T-helper 2 cell treated with Interferon-gamma antibody and Interleukin-4, amounts not matched to agents 5 μg/mL and 100 μg/mL, for 36 hours (primary cell): ENCODE results near the gene CACNA2D1.

Source experiments
- DNase-seq: peaks from one replicate; pipeline ENCODE4 v3.0.0; 2021; ENCODE audit warnings: low spot score
- H3K27ac Mint-ChIP-seq: one replicate; pipeline ENCODE4 v1.8.0; 2021; ENCODE audit warnings: mild to moderate bottlenecking, mixed read lengths
- H3K27me3 Mint-ChIP-seq: one replicate; pipeline ENCODE4 v1.8.0; 2021; ENCODE audit warnings: low read depth, mixed read lengths
- H3K36me3 Mint-ChIP-seq: one replicate; pipeline ENCODE4 v1.8.0; 2021; ENCODE audit warnings: low read depth, mixed read lengths
- H3K4me1 Mint-ChIP-seq: one replicate; pipeline ENCODE4 v1.8.0; 2021; ENCODE audit warnings: low read depth, mixed read lengths
- H3K4me3 Mint-ChIP-seq: one replicate; pipeline ENCODE4 v1.8.0; 2022; ENCODE audit warnings: mild to moderate bottlenecking, moderate library complexity, mixed read lengths
- H3K9me3 Mint-ChIP-seq: one replicate; pipeline ENCODE4 v1.8.0; 2021; ENCODE audit warnings: mixed read lengths

The CACNA2D1 gene

DNA sequence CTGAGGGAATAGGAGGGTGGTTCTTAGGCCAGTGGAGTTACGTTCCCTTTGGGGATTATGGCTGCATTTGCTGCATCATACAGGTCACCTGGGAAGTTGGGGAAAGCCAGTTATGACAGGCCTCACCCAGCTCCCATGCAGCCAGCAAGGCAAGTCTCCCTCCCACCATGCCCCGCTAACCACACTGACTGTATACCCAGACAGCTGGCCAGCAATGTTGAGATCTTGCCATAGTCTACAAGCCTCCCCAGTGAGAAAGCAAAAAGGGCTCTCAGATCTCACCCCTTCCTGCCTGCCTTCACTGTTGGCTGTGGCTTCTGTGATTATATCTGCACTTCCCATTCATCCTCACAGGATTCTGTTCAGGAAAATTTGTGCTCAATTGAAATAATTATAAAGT, 540.5 kb downstream of the CACNA2D1 start:
- H3K4me3 Mint-ChIP-seq = no peak overlapping the region
- no peaks in the 10 kb centered on the region for H3K27me3 Mint-ChIP-seq
- H3K27ac Mint-ChIP-seq = no peak overlapping the region
- no peaks in the 10 kb centered on the region for H3K4me1 Mint-ChIP-seq
- H3K9me3 Mint-ChIP-seq = peaks cover 22% of the 10 kb centered on the region
- no peaks in the 10 kb centered on the region for H3K36me3 Mint-ChIP-seq
- DNase-seq = no peak

DNA sequence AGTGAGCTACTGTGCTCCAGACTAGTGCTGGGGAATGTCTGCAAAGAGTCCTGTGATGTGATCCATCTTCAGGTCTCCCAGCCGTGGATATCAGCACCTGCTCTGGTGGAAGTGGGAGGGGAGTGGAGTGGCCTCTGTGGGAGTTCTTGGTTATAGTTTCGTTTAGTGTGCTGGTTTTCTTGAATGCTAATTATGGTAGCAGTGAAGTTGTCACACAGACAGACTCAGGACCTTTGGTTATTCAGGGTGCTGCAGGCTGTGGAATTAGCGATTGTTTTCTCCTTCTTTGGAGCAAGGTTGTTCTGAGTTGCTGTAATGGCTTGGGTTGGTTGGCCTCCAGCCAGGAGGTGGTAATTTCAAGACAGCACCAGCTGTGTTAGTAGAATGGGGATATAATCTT, 541.0 kb downstream of the CACNA2D1 start:
- Mint-ChIP-seq H3K27me3 (no peaks in the 10 kb centered on the region), H3K9me3 (peaks cover 26% of the 10 kb centered on the region), H3K36me3 (no peaks in the 10 kb centered on the region), H3K4me1 (no peaks in the 10 kb centered on the region), H3K4me3 (no peak overlapping the region), H3K27ac (no peak overlapping the region)
- DNase-seq = no peak
